SK-N-SH treated with all-trans-retinoic acid at 6 μM for 48 hours (cell line): Measurements from ENCODE around the gene TSHZ3.

Experiments used
- ATAC-seq: fragments of 200-7000 bp; cut with Tn5 transposase; 3 replicates; pipeline ENCODE4 v1.9.1; 2020; ENCODE audit warnings: mild to moderate bottlenecking, moderate library complexity
- ARNTL ChIP-seq: fragments of 450-650 bp; formaldehyde crosslinking; IDR thresholded peaks from 2 replicates; pipeline ENCODE4 v1.5.0; 2020; ENCODE audit warnings: low read depth, mild to moderate bottlenecking, moderate library complexity, borderline replicate concordance
- BACH2 ChIP-seq: fragments of 250-450 bp; sonication (Bioruptor Pico); IDR thresholded peaks from 2 replicates; pipeline ENCODE4 v1.9.0; 2021; ENCODE audit warnings: mild to moderate bottlenecking, borderline replicate concordance
- CSDC2 ChIP-seq: fragments of 250-450 bp; sonication (Bioruptor Pico); IDR thresholded peaks from 2 replicates; pipeline ENCODE4 v1.5.0; 2020; ENCODE audit warnings: mild to moderate bottlenecking, moderate library complexity
- ESRRG ChIP-seq: fragments of 250-450 bp; sonication (Bioruptor Pico); IDR thresholded peaks from 2 replicates; pipeline ENCODE4 v1.6.1; 2021; ENCODE audit warnings: mild to moderate bottlenecking
- GLIS3 ChIP-seq: fragments of 250-450 bp; sonication (Bioruptor Pico); IDR thresholded peaks from 2 replicates; pipeline ENCODE4 v1.5.0; 2020; ENCODE audit warnings: mild to moderate bottlenecking, moderate library complexity
- ISL1 ChIP-seq: fragments of 250-450 bp; sonication (Bioruptor Pico); IDR thresholded peaks from 2 replicates; pipeline ENCODE4 v2.1.2; 2022; ENCODE audit warnings: mild to moderate bottlenecking, moderate library complexity
- OSR1 ChIP-seq: fragments of 250-450 bp; sonication (Bioruptor Pico); IDR thresholded peaks from 2 replicates; pipeline ENCODE4 v1.8.0; 2022; ENCODE audit warnings: moderate library complexity, mild to moderate bottlenecking, inconsistent platforms
- RARB ChIP-seq: fragments of 250-450 bp; sonication (Bioruptor Pico); IDR thresholded peaks from 2 replicates; pipeline ENCODE4 v1.8.0; 2021; ENCODE audit warnings: mild to moderate bottlenecking, moderate library complexity
- TCF4 ChIP-seq: fragments of 250-450 bp; sonication (Bioruptor Pico); IDR thresholded peaks from 2 replicates; pipeline ENCODE4 v1.8.0; 2021; ENCODE audit warnings: mild to moderate bottlenecking, moderate library complexity, borderline replicate concordance
- TOX ChIP-seq: fragments of 250-450 bp; sonication (Bioruptor Pico); IDR thresholded peaks from 2 replicates; pipeline ENCODE4 v1.8.0; 2021; ENCODE audit warnings: mild to moderate bottlenecking, moderate library complexity, borderline replicate concordance
- ZC3H10 ChIP-seq: fragments of 250-450 bp; sonication (Bioruptor Pico); IDR thresholded peaks from 2 replicates; pipeline ENCODE4 v1.5.1; 2021; ENCODE audit warnings: mild to moderate bottlenecking, moderate library complexity
- ZFP3 ChIP-seq: fragments of 250-450 bp; sonication (Bioruptor Pico); IDR thresholded peaks from 2 replicates; pipeline ENCODE4 v1.5.0; 2020; ENCODE audit warnings: mild to moderate bottlenecking, moderate library complexity
- ZFP30 ChIP-seq: fragments of 450-650 bp; formaldehyde crosslinking; IDR thresholded peaks from 2 replicates; pipeline ENCODE4 v1.5.0; 2022; ENCODE audit warnings: mild to moderate bottlenecking, moderate library complexity
- ZNF565 ChIP-seq: fragments of 450-650 bp; formaldehyde crosslinking; conservative IDR thresholded peaks from 2 replicates; pipeline ENCODE4 v1.5.0; 2020; ENCODE audit warnings: low read depth, mild to moderate bottlenecking, moderate library complexity
- ZNF70 ChIP-seq: fragments of 450-650 bp; formaldehyde crosslinking; IDR thresholded peaks from 2 replicates; pipeline ENCODE4 v1.5.0; 2020; ENCODE audit warnings: mild to moderate bottlenecking, moderate library complexity
- ZNF8 ChIP-seq: fragments of 450-650 bp; formaldehyde crosslinking; IDR thresholded peaks from 2 replicates; pipeline ENCODE4 v1.5.0; 2020; ENCODE audit warnings: mild to moderate bottlenecking, moderate library complexity
- TF ChIP-seq, protein P1 (sequence below): fragments of 250-450 bp; sonication (Bioruptor Pico); IDR thresholded peaks from 2 replicates; pipeline ENCODE4 v1.8.0; 2020; ENCODE audit warnings: mild to moderate bottlenecking, moderate library complexity, borderline replicate concordance
- TF ChIP-seq, protein P2 (sequence below): fragments of 250-450 bp; sonication (Bioruptor Pico); IDR thresholded peaks from 2 replicates; pipeline ENCODE4 v1.8.0; 2021; ENCODE audit warnings: low read depth, mild to moderate bottlenecking, moderate library complexity, borderline replicate concordance
- TF ChIP-seq, protein P3 (sequence below): fragments of 250-450 bp; sonication (Bioruptor Pico); IDR thresholded peaks from 2 replicates; pipeline ENCODE4 v1.5.1; 2020; ENCODE audit warnings: low read depth, mild to moderate bottlenecking, moderate library complexity
- TF ChIP-seq, protein P4 (sequence below): fragments of 250-450 bp; sonication (Bioruptor Pico); IDR thresholded peaks from 2 replicates; pipeline ENCODE4 v1.5.1; 2021; ENCODE audit warnings: mild to moderate bottlenecking, moderate library complexity

Gene TSHZ3

DNA sequence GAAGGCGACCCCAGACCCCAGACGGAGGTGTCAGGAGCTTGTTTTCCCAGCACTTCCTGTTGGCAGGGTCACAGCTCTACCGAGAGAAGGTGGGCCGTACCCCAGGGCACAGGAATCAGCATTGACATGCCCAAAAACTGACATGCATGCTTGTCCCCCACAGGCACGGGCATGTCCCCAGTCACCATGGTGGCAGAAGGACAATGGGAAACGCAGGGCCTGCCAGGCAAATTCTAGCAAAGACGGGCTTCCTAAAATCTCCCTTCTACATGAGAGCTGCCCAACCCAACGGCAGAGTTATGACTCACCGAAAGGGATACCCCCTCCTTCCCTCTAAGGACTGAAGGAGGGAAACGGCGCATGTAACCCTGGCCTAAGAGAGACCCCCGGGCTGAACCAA lies 18.5 kb downstream of the TSHZ3 start:
- no peak for ATAC-seq
- TF ChIP-seq, protein P1, sequence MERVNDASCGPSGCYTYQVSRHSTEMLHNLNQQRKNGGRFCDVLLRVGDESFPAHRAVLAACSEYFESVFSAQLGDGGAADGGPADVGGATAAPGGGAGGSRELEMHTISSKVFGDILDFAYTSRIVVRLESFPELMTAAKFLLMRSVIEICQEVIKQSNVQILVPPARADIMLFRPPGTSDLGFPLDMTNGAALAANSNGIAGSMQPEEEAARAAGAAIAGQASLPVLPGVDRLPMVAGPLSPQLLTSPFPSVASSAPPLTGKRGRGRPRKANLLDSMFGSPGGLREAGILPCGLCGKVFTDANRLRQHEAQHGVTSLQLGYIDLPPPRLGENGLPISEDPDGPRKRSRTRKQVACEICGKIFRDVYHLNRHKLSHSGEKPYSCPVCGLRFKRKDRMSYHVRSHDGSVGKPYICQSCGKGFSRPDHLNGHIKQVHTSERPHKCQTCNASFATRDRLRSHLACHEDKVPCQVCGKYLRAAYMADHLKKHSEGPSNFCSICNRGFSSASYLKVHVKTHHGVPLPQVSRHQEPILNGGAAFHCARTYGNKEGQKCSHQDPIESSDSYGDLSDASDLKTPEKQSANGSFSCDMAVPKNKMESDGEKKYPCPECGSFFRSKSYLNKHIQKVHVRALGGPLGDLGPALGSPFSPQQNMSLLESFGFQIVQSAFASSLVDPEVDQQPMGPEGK (CRISPR knock-in tag): no peak
- TF ChIP-seq, protein P2, sequence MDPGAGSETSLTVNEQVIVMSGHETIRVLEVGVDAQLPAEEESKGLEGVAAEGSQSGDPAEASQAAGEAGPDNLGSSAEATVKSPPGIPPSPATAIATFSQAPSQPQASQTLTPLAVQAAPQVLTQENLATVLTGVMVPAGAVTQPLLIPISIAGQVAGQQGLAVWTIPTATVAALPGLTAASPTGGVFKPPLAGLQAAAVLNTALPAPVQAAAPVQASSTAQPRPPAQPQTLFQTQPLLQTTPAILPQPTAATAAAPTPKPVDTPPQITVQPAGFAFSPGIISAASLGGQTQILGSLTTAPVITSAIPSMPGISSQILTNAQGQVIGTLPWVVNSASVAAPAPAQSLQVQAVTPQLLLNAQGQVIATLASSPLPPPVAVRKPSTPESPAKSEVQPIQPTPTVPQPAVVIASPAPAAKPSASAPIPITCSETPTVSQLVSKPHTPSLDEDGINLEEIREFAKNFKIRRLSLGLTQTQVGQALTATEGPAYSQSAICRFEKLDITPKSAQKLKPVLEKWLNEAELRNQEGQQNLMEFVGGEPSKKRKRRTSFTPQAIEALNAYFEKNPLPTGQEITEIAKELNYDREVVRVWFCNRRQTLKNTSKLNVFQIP (CRISPR knock-in tag): no peak
- TF ChIP-seq RARB (CRISPR knock-in tag) (no peak), ZNF565 (CRISPR knock-in tag) (no peak), ZFP30 (no peak), CSDC2 (CRISPR knock-in tag) (no peak), TCF4 (CRISPR knock-in tag) (no peak), ZNF70 (CRISPR knock-in tag) (no peak), BACH2 (CRISPR knock-in tag) (no peak), GLIS3 (no peak), ESRRG (CRISPR knock-in tag) (no peak)
- TF ChIP-seq, protein P3, sequence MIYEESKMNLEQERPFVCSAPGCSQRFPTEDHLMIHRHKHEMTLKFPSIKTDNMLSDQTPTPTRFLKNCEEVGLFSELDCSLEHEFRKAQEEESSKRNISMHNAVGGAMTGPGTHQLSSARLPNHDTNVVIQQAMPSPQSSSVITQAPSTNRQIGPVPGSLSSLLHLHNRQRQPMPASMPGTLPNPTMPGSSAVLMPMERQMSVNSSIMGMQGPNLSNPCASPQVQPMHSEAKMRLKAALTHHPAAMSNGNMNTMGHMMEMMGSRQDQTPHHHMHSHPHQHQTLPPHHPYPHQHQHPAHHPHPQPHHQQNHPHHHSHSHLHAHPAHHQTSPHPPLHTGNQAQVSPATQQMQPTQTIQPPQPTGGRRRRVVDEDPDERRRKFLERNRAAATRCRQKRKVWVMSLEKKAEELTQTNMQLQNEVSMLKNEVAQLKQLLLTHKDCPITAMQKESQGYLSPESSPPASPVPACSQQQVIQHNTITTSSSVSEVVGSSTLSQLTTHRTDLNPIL (CRISPR knock-in tag): no peak
- TF ChIP-seq, protein P4, sequence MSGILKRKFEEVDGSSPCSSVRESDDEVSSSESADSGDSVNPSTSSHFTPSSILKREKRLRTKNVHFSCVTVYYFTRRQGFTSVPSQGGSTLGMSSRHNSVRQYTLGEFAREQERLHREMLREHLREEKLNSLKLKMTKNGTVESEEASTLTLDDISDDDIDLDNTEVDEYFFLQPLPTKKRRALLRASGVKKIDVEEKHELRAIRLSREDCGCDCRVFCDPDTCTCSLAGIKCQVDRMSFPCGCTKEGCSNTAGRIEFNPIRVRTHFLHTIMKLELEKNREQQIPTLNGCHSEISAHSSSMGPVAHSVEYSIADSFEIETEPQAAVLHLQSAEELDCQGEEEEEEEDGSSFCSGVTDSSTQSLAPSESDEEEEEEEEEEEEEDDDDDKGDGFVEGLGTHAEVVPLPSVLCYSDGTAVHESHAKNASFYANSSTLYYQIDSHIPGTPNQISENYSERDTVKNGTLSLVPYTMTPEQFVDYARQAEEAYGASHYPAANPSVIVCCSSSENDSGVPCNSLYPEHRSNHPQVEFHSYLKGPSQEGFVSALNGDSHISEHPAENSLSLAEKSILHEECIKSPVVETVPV (CRISPR knock-in tag): no peak

- TF ChIP-seq TCF4 (CRISPR knock-in tag): no peak
- no peak for TF ChIP-seq ZNF565 (CRISPR knock-in tag)
- TF ChIP-seq ISL1: no peak
- no peak for TF ChIP-seq BACH2 (CRISPR knock-in tag)
- no peak for TF ChIP-seq RARB (CRISPR knock-in tag)
- TF ChIP-seq, protein P1 (CRISPR knock-in tag): no peak
- TF ChIP-seq ZC3H10 (CRISPR knock-in tag): no peak
- TF ChIP-seq ESRRG (CRISPR knock-in tag): no peak
- TF ChIP-seq ZFP30: no peak
- no peak for TF ChIP-seq ZNF8
- TF ChIP-seq GLIS3: no peak
- TF ChIP-seq OSR1: no peak
- TF ChIP-seq ZFP3 (CRISPR knock-in tag): no peak
- no peak for TF ChIP-seq ZNF70 (CRISPR knock-in tag)
- no peak for TF ChIP-seq CSDC2 (CRISPR knock-in tag)
- TF ChIP-seq, protein P2 (CRISPR knock-in tag): no peak
- ATAC-seq: no peak
Measured at GRCh38 chr19:31330237-31330636, 19.0 kb downstream of the TSHZ3 start.

DNA sequence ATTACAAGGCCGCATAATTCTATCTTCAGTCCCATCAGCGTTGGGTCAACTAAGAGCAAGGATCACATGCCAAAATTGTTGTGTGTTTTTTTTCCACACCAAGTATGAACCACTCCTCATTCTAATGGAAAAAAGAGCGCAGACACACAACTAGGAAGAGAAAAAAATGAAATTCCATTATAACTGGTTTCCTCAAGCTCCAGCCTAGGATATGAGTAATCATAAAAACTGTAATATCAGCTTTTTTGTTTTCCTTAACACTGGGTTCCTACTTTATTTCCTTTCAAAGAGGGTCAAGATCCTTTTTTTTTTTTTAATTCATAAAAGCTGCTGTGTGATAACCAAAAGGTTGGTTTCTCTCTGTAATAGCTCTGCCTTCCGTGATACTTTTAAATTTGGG lies 19.4 kb downstream of the TSHZ3 start:
- TF ChIP-seq ARNTL (CRISPR knock-in tag) (no peak), ZNF565 (CRISPR knock-in tag) (no peak), BACH2 (CRISPR knock-in tag) (no peak), ZNF8 (no peak), TOX (CRISPR knock-in tag) (no peak), ESRRG (CRISPR knock-in tag) (no peak), ISL1 (no peak), GLIS3 (no peak)
- TF ChIP-seq, protein P1 (CRISPR knock-in tag): no peak
- TF ChIP-seq, protein P2 (CRISPR knock-in tag): no peak
- no peak for ATAC-seq
